Mesenchymal stem cell (in vitro differentiated cells and primary cell): ENCODE measurements around the gene EFNA5.

Experiments used
- DNase-seq: peaks from one replicate; pipeline ENCODE4 v3.0.0-alpha.2; 2013
- H2AFZ ChIP-seq: one replicate; pipeline ENCODE4 v1.6.1; 2013; ENCODE audit warnings: low read depth, mild to moderate bottlenecking, control low read depth, inconsistent platforms, low read length, moderate library complexity
- H2AK5ac ChIP-seq: 2 replicates; pipeline ENCODE4 v1.6.1; 2013; ENCODE audit warnings: low read length, moderate library complexity, mild to moderate bottlenecking, inconsistent platforms; ENCODE audit not compliant: severe bottlenecking
- H2BK120ac ChIP-seq: one replicate; pipeline ENCODE4 v1.6.1; 2013; ENCODE audit warnings: low read depth, mild to moderate bottlenecking, inconsistent platforms, low read length, moderate library complexity
- H2BK12ac ChIP-seq, 2 experiments: one replicate each; pipeline ENCODE4 v1.6.1; 2013; ENCODE audit warnings: inconsistent platforms in 2 of 2, low read length in 2 of 2, mild to moderate bottlenecking in 2 of 2, moderate library complexity in 2 of 2, control low read depth in 1 of 2
- H2BK15ac ChIP-seq: one replicate; pipeline ENCODE4 v1.6.1; 2013; ENCODE audit warnings: mild to moderate bottlenecking, low read depth, inconsistent platforms; ENCODE audit not compliant: poor library complexity, severe bottlenecking
- H2BK5ac ChIP-seq: 2 replicates; pipeline ENCODE4 v1.6.1; 2013; ENCODE audit warnings: low read depth, mild to moderate bottlenecking, low read length, control low read depth, inconsistent platforms; ENCODE audit not compliant: poor library complexity, severe bottlenecking
- H3K14ac ChIP-seq, 2 experiments: one replicate each; pipeline ENCODE4 v1.6.1; 2013; ENCODE audit warnings: inconsistent platforms in 2 of 2, low read length in 2 of 2, control low read depth in 1 of 2, mild to moderate bottlenecking in 1 of 2, moderate library complexity in 1 of 2
- H3K18ac ChIP-seq, 2 experiments: one replicate each; pipeline ENCODE4 v1.6.1; 2013; ENCODE audit warnings: inconsistent platforms in 2 of 2, low read length in 2 of 2, control low read depth in 1 of 2, low read depth in 1 of 2, mild to moderate bottlenecking in 1 of 2
- H3K23ac ChIP-seq, 2 experiments: one replicate each; pipeline ENCODE4 v1.6.1; 2013; ENCODE audit warnings: inconsistent platforms in 2 of 2, low read length in 2 of 2, mild to moderate bottlenecking in 2 of 2, moderate library complexity in 2 of 2, control low read depth in 1 of 2
- H3K27ac ChIP-seq: 2 replicates; pipeline ENCODE4 v1.5.1; 2013; ENCODE audit warnings: mild to moderate bottlenecking, moderate library complexity, low read length, control low read depth, inconsistent platforms; ENCODE audit not compliant: poor library complexity, severe bottlenecking
- H3K27me3 ChIP-seq, 2 experiments: 2 replicates each; pipeline versions ENCODE4 v1.6.1 to v1.7.0; 2013; ENCODE audit warnings: low read length in 2 of 2, mild to moderate bottlenecking in 2 of 2, moderate library complexity in 2 of 2, control low read depth in 1 of 2, inconsistent platforms in 1 of 2; ENCODE audit not compliant: control insufficient read depth in 1 of 2, insufficient read depth in 1 of 2
- H3K36me3 ChIP-seq, 2 experiments: 2 replicates each; pipeline versions ENCODE4 v1.6.1 to v1.7.0; 2013; ENCODE audit warnings: low read length in 2 of 2, control low read depth in 1 of 2, inconsistent platforms in 1 of 2, low read depth in 1 of 2, mild to moderate bottlenecking in 1 of 2; ENCODE audit not compliant: insufficient read depth in 2 of 2, control insufficient read depth in 1 of 2
- H3K4ac ChIP-seq, 2 experiments: one replicate each; pipeline ENCODE4 v1.6.1; 2013; ENCODE audit warnings: inconsistent platforms in 2 of 2, low read length in 2 of 2, mild to moderate bottlenecking in 2 of 2, moderate library complexity in 2 of 2, control low read depth in 1 of 2, low read depth in 1 of 2
- H3K4me1 ChIP-seq: 2 replicates; pipeline ENCODE4 v1.6.1; 2013; ENCODE audit warnings: low read depth, low read length, control low read depth; ENCODE audit not compliant: control insufficient read depth, insufficient read depth
- H3K4me2 ChIP-seq: 2 replicates; pipeline ENCODE4 v1.6.1; 2013; ENCODE audit warnings: low read length, mild to moderate bottlenecking, inconsistent platforms; ENCODE audit not compliant: poor library complexity, severe bottlenecking
- H3K4me3 ChIP-seq, 2 experiments: 2 replicates each; pipeline versions ENCODE4 v1.5.1 to v1.7.0; 2013; ENCODE audit warnings: low read length in 2 of 2, mild to moderate bottlenecking in 2 of 2, control low read depth in 1 of 2, low read depth in 1 of 2; ENCODE audit not compliant: insufficient read depth in 1 of 2
- H3K79me1 ChIP-seq: replicated peaks from 2 replicates; pipeline ENCODE4 v1.6.1; 2013; ENCODE audit warnings: mild to moderate bottlenecking, control low read depth, low read length, inconsistent platforms; ENCODE audit not compliant: poor library complexity, severe bottlenecking
- H3K9ac ChIP-seq: 2 replicates; pipeline ENCODE4 v1.7.0; 2013; ENCODE audit warnings: mild to moderate bottlenecking, low read length, moderate library complexity
- H3K9me3 ChIP-seq: 2 replicates; pipeline ENCODE4 v1.7.0; 2013; ENCODE audit warnings: mild to moderate bottlenecking, low read length; ENCODE audit not compliant: control insufficient read depth
- H4K8ac ChIP-seq: one replicate; pipeline ENCODE4 v1.6.1; 2013; ENCODE audit warnings: inconsistent platforms, mild to moderate bottlenecking, low read length, moderate library complexity
- H4K91ac ChIP-seq: one replicate; pipeline ENCODE4 v1.6.1; 2013; ENCODE audit warnings: mild to moderate bottlenecking, low read length, inconsistent platforms
- WGBS: methylation state at CpG from one replicate; pipeline ENCODE4 v1.1.7; 2013; ENCODE audit warnings: mixed read lengths; 5-methylcytosine and 5-hydroxymethylcytosine counted together

Gene EFNA5

DNA sequence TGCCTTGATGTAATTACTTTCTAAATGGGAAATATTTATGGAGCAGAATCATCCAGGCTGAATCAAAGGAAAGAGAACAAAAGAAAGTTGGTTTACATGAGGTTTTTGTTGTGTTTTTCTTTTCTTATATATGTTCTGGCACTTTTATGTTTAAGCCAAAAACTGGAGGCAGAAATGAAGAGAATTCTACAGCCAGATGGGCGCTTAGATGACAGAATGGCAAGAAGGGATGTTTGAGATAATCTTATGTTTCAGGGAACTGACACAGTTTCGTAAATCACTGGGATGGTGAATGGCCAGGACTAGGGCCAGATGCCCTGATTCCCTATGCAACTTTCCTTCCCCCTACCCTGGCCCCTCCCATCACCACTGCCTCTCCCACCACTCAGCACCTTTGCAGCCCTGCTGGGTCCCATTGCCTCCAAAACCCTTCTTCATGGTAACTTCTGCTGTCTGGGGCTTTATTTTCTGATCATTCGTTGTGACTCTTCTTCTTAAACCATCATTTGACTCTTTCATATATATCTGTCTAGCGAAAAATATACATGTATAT is 111.8 kb downstream of the EFNA5 start:
- Histone ChIP-seq H4K8ac (no peak overlapping the region), H3K23ac (no peak overlapping the region), H2BK15ac (no peak overlapping the region), H2AK5ac (peak overlapping the region; percentile 57), H4K91ac (no peak overlapping the region), H3K9ac (no peak overlapping the region), H3K9me3 (no peaks in the 10 kb centered on the region), H3K4me2 (no peak overlapping the region), H3K14ac (no peak overlapping the region), H3K4me1 (peaks cover 16% of the 10 kb centered on the region), H3K36me3 (peaks cover 0 to 2% of the 10 kb centered on the region in 2 experiments), H3K4me3 (no peak overlapping the region), H2AFZ (no peak overlapping the region), H2BK5ac (no peak overlapping the region), H3K27me3 (no peaks in the 10 kb centered on the region), H2BK120ac (no peak overlapping the region), H3K18ac (no peak overlapping the region), H3K79me1 (peaks cover 10% of the 10 kb centered on the region), H3K27ac (no peak overlapping the region), H2BK12ac (peak overlapping the region in 1 of 2 experiments; percentile 52), H3K4ac (no peak overlapping the region)
- DNase-seq, result no peak
- WGBS, result 81% methylated on average over 2 of the region's 4 CpGs

DNA sequence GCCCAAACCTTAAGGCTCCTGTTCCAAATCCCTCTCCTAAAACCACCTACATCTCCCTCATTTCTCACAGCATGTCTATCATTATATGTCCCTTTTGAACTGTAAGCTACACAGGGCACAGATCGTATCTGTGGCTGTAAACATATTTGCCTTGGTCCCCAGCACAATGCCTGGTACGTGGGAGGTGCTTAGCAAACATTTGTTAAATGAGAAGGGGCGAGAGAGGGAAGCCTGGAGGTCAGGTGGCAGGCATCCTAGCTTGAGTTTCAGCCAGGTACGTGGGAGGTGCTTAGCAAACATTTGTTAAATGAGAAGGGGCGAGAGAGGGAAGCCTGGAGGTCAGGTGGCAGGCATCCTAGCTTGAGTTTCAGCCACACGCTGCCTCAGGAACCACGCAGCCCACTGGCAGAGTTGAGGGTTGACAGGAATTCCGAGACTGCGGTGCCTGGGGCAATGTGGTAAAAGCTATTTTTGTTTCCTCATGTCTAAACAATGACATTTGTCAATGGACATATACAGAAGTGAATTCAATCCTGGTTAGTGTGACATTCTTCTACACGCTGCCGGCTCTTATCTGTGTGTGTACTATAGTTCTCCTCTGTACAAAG is 113.6 kb downstream of the EFNA5 start:
- Histone ChIP-seq H2BK15ac (no peak overlapping the region), H3K4me3 (no peak overlapping the region), H2AFZ (no peak overlapping the region), H3K4ac (no peak overlapping the region), H3K79me1 (peaks cover 9% of the 10 kb centered on the region), H2AK5ac (no peak overlapping the region), H3K14ac (no peak overlapping the region), H3K23ac (no peak overlapping the region), H2BK5ac (peak overlapping the region; percentile 14), H2BK12ac (no peak overlapping the region), H3K18ac (peak overlapping the region in 1 of 2 experiments; percentile 40), H3K4me1 (peaks cover 19% of the 10 kb centered on the region), H3K27ac (peak overlapping the region; percentile 3), H3K9ac (no peak overlapping the region), H4K8ac (no peak overlapping the region), H3K4me2 (peak overlapping the region; percentile 16), H3K36me3 (peaks cover 0 to 2% of the 10 kb centered on the region in 2 experiments), H4K91ac (no peak overlapping the region), H2BK120ac (no peak overlapping the region), H3K9me3 (no peaks in the 10 kb centered on the region), H3K27me3 (no peaks in the 10 kb centered on the region)
- 69% methylated on average over 7 of the region's 11 CpGs for WGBS
- peak; percentile 72 for DNase-seq

- Histone ChIP-seq H4K91ac (no peak overlapping the region), H3K4ac (no peak overlapping the region), H2AK5ac (no peak overlapping the region), H3K9me3 (no peaks in the 10 kb centered on the region), H2BK12ac (no peak overlapping the region), H3K79me1 (peaks cover 8% of the 10 kb centered on the region), H3K14ac (no peak overlapping the region), H2AFZ (no peak overlapping the region), H3K27me3 (no peaks in the 10 kb centered on the region), H3K4me2 (no peak overlapping the region), H2BK5ac (peak overlapping the region; percentile 14), H3K4me1 (peaks cover 17% of the 10 kb centered on the region), H2BK15ac (no peak overlapping the region), H3K9ac (no peak overlapping the region), H3K4me3 (no peak overlapping the region), H3K36me3 (no peaks in the 10 kb centered on the region), H3K18ac (no peak overlapping the region), H4K8ac (no peak overlapping the region), H2BK120ac (no peak overlapping the region), H3K27ac (peak overlapping the region; percentile 3), H3K23ac (no peak overlapping the region)
- no peak for DNase-seq
- 100% methylated on average over 4 of the region's 7 CpGs for WGBS
Measured at GRCh38 chr5:107556575-107556974, 114.2 kb downstream of the EFNA5 start.

DNA sequence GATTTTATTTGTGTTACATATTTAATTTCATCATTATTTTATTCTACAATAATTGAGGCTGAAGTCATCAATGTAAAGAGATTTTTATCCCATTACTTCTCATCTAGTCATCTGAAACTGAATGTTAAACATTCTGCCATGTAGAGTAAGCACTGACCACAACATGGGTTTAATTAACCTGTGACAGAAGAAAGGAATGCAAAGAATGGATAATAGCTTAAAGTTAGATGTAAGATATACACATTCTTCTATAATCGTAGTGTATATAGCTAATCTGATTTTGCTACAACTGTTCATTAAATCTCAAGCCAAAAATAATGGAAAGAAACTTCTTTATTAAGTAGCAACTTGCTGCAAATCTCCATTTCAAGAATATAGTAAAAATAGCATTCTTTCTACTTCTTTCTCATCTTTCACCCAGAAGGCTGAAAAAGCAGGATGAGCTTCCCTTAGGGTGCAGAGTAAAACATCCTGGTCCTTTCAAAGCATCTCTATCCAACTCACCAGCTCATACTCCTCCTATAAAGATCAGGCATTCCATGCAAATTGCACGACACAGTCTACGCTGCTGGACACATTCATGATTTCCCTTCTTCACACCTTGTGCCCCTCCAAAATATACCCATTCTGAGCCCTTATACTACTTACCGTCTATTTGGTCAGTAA is 115.2 kb downstream of the EFNA5 start:
- H3K27ac ChIP-seq, result peak overlapping the region; percentile 78
- no peak overlapping the region for H3K9ac ChIP-seq
- H3K27me3 ChIP-seq, result no peaks in the 10 kb centered on the region
- no peak overlapping the region for H2BK5ac ChIP-seq
- H3K14ac ChIP-seq, result no peak overlapping the region
- no peak overlapping the region for H3K4me2 ChIP-seq
- H4K91ac ChIP-seq, result no peak overlapping the region
- H2AFZ ChIP-seq, result no peak overlapping the region
- 88% methylated on average over 3 of the region's 4 CpGs for WGBS
- no peak overlapping the region for H4K8ac ChIP-seq
- H3K79me1 ChIP-seq, result peaks cover 8% of the 10 kb centered on the region
- no peaks in the 10 kb centered on the region for H3K36me3 ChIP-seq
- no peaks in the 10 kb centered on the region for H3K9me3 ChIP-seq
- H3K23ac ChIP-seq, result no peak overlapping the region
- no peak overlapping the region for H3K4ac ChIP-seq
- H2BK15ac ChIP-seq, result no peak overlapping the region
- H2BK120ac ChIP-seq, result no peak overlapping the region
- H2BK12ac ChIP-seq, result no peak overlapping the region
- H2AK5ac ChIP-seq, result peak overlapping the region; percentile 89
- H3K18ac ChIP-seq, result peak overlapping the region in 1 of 2 experiments; percentile 37
- no peak for DNase-seq
- peaks cover 15% of the 10 kb centered on the region for H3K4me1 ChIP-seq
- no peak overlapping the region for H3K4me3 ChIP-seq
